Right lobe of liver (tissue), 6 donors: ENCODE results near the gene ARSI. TPM values are rescaled to one million over a fixed set of nuclear protein-coding genes. Genes with fewer than 3 reads are reported as not detected.

Source experiments
- ATAC-seq, 4 donors: fragments of 200-7000 bp; cut with Tn5 transposase; one replicate each; pipeline ENCODE4 v1.9.1; 2020; ENCODE audit warnings: mild to moderate bottlenecking in 4 of 4, moderate library complexity in 4 of 4
- DNase-seq, 3 donors: peaks; one replicate each; pipeline ENCODE4 v3.0.0-alpha.2; 2020
- H3K27ac ChIP-seq, 3 donors: fragments of 200-600 bp; one replicate each; pipeline ENCODE4 v1.8.0; 2022
- H3K27me3 ChIP-seq, 2 donors: fragments of 200-600 bp; one replicate each; pipeline ENCODE4 v1.8.0; 2022
- H3K36me3 ChIP-seq, 4 donors: fragments of 200-600 bp; sonication (generic) in 1 of 4; one replicate each; pipeline versions ENCODE4 v1.5.1 to v1.8.0; 2017 to 2022; ENCODE audit warnings: control low read depth in 1 of 4
- H3K4me1 ChIP-seq, 4 donors: fragments of 200-600 bp; sonication (generic) in 1 of 4; one replicate each; pipeline versions ENCODE4 v1.5.1 to v1.8.0; 2017 to 2022; ENCODE audit warnings: control low read depth in 1 of 4
- H3K4me3 ChIP-seq, 3 donors: fragments of 200-600 bp; one replicate each; pipeline ENCODE4 v1.8.0; 2022
- H3K9me3 ChIP-seq, 4 donors: fragments of 200-600 bp; sonication (generic) in 1 of 4; one replicate each; pipeline versions ENCODE4 v1.5.1 to v1.8.0; 2017 to 2022; ENCODE audit warnings: control low read depth in 1 of 4
- POLR2A ChIP-seq: fragments of 450-650 bp; IDR thresholded peaks from one replicate; pipeline ENCODE4 v1.6.1; 2017; ENCODE audit warnings: antibody characterized with exemption, mild to moderate bottlenecking
- WGBS: methylation state at CpG from one replicate; pipeline ENCODE4 v1.1.6; 2018; ENCODE audit warnings: low coverage, low lambda C conversion rate; ENCODE audit not compliant: insufficient coverage; ENCODE audit errors: missing lambda C conversion rate; 5-methylcytosine and 5-hydroxymethylcytosine counted together
- intact Hi-C, 2 donors: fragments of 100-400 bp; cut with DNase I; formaldehyde crosslinking; loops; one replicate each; pipeline versions ENCODE4 v1.11.2 to v1.14.1; 2022
- total RNA-seq, 6 experiments: library from RNA; depleted of rRNA in 2 of 6; stranded (reverse); fragments of >200 nt in 2 of 6; fragmentation: NEBNext Ultra II Directional in 3 of 6; extraction: Animal tissue kit (Norgen Biotek cat#: 25700) in 3 of 6; gene quantifications; one replicate each; pipeline versions ENCODE4 v1.1.0 to v1.2.4, GENCODE V29; 2016 to 2023
- TF ChIP-seq, protein P1 (sequence below), 4 donors: fragments of 200-600 bp in 3 of 4; fragments of 450-650 bp in 1 of 4; IDR thresholded peaks; one replicate each; pipeline versions ENCODE4 v1.5.1 to v1.8.0; 2016 to 2022; ENCODE audit warnings: antibody characterized with exemption in 4 of 4, mild to moderate bottlenecking in 2 of 4
- donor health status: DM: no; HTN: yes; CAD: no.
- donor health status: DM: no; HTN: no; CAD: no.
- donor health status: DM: no; HTN: no; CAD: no.
- donor health status: DM: no; HTN: yes; CAD: no.
- donor health status: DM: no; HTN: yes; CAD: no.

The ARSI gene
- total RNA-seq, 6 experiments from 2014 or later: 0.06 to 0.51 (median 0.20) TPM; not detected in 1

DNA sequence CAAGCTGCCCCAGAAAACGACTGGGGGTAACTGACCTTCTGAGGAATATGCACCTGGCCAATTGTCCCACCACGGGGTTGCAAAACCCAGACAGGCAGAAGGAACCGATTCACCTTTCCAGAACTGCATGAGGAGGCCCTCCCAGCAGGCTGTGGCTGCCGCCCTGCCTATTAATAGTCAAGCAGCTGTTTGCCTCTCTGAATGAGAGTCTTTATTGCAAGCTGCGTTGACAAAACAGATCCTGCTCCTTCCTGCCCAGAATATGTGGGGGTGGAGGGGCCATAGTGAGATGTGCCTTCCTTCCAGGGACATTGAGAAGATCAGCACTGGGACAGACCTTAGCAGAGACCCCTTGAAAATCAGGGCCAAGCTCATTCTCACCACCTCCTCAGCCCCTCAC is 36.5 kb upstream of the ARSI start:
- no peak for ATAC-seq
- no CpG with 5 or more reads among the region's 5 CpGs for WGBS
- TF ChIP-seq, protein P1, sequence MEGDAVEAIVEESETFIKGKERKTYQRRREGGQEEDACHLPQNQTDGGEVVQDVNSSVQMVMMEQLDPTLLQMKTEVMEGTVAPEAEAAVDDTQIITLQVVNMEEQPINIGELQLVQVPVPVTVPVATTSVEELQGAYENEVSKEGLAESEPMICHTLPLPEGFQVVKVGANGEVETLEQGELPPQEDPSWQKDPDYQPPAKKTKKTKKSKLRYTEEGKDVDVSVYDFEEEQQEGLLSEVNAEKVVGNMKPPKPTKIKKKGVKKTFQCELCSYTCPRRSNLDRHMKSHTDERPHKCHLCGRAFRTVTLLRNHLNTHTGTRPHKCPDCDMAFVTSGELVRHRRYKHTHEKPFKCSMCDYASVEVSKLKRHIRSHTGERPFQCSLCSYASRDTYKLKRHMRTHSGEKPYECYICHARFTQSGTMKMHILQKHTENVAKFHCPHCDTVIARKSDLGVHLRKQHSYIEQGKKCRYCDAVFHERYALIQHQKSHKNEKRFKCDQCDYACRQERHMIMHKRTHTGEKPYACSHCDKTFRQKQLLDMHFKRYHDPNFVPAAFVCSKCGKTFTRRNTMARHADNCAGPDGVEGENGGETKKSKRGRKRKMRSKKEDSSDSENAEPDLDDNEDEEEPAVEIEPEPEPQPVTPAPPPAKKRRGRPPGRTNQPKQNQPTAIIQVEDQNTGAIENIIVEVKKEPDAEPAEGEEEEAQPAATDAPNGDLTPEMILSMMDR (IDR thresholded peaks at IDR 0.05): no peak
- TF ChIP-seq POLR2A: no peak

DNA sequence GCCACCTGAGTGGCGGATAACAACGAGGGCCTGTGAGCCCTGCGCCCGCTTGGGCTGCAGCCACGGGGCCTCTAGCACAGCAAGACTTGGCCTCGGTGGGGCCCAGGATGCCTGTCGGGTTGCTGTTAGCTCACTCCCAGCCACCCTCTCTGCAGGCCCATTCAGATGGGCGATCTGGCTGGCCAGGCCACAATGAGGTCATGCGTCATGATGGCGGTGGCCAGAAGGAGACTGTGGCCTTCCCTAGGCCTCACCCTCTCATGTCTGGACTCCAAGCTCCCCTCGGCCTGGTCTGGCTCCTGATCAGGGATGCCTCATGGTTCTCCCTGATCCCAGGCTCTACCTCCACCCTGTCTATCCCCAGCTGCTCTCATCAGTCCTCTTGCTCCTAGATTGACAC is 35.8 kb upstream of the ARSI start:
- DNase-seq: no peak
- Histone ChIP-seq H3K27ac (no peak overlapping the region), H3K4me3 (no peak overlapping the region), H3K9me3 (no peaks in the 10 kb centered on the region), H3K36me3 (no peaks in the 10 kb centered on the region), H3K27me3 (no peaks in the 10 kb centered on the region), H3K4me1 (no peaks in the 10 kb centered on the region)
- no peak for TF ChIP-seq POLR2A
- 80% methylated on average over 1 of the region's 11 CpGs for WGBS
- intact Hi-C loops: no loop called here
- ATAC-seq: peak in 1 of 4 donors; percentile 21

More for the DNA sequence above, 36.5 kb upstream of the ARSI start:
- no peak overlapping the region for H3K4me3 ChIP-seq
- no peaks in the 10 kb centered on the region for H3K9me3 ChIP-seq
- no peak overlapping the region for H3K27ac ChIP-seq
- no peaks in the 10 kb centered on the region for H3K4me1 ChIP-seq
- DNase-seq: no peak
- intact Hi-C loops: no loop called here
- no peaks in the 10 kb centered on the region for H3K36me3 ChIP-seq
- H3K27me3 ChIP-seq: no peaks in the 10 kb centered on the region

DNA sequence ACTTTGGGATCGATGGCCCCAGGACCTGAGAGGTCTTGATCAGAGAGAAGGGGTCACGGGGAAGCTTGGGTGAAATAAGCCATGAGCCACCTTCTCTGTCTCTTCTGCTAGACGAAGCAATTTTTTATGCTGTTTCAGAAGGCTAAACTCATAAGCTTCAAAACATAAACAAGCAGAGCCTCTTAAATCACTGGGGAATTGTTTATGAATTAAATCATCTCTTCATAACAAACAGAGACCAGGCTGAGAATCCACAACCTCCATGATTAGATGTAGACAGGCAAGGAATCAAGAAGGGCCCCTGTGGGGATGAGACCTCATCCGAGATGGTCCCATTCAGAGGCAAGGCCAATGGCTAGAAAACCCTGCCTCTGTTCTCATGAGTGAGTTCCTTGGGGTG is 33.1 kb upstream of the ARSI start:
- H3K4me3 ChIP-seq: no peak overlapping the region
- ATAC-seq (no peak), DNase-seq (no peak)
- H3K36me3 ChIP-seq: no peaks in the 10 kb centered on the region
- WGBS: 72% methylated on average over 3 of the region's 4 CpGs
- no peaks in the 10 kb centered on the region for H3K27me3 ChIP-seq
- TF ChIP-seq, protein P1 (IDR thresholded peaks at IDR 0.05): no peak
- TF ChIP-seq POLR2A: no peak
- H3K27ac ChIP-seq: no peak overlapping the region
- no peaks in the 10 kb centered on the region for H3K9me3 ChIP-seq
- no peaks in the 10 kb centered on the region for H3K4me1 ChIP-seq
- intact Hi-C loops: no loop called here

DNA sequence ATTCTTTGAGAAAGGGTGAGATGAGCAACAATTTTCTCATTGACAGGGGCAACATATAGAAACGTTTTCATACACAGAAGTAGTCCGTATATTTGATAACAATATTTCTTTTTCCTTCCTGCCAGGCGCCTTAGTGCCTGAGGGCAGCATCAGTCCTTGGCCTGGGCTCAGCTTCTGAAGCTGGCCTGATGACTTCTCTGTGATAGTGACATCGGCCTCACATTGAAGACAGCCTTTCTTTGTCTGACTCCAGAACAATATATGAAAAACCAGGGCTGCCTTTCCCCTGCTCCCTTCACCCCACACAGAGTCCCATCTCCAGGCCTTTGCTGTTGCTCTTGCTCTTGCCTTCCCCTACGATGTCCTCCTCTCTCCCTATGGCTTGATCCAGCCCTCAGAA is 30.7 kb upstream of the ARSI start:
- H3K9me3 ChIP-seq: no peaks in the 10 kb centered on the region
- H3K4me3 ChIP-seq: no peak overlapping the region
- no peak overlapping the region for H3K27ac ChIP-seq
- H3K4me1 ChIP-seq: no peaks in the 10 kb centered on the region
- 64% methylated on average over 5 of the region's 5 CpGs for WGBS
- ATAC-seq (no peak), DNase-seq (no peak)
- H3K36me3 ChIP-seq: no peaks in the 10 kb centered on the region
- intact Hi-C loops: no loop called here
- no peak for TF ChIP-seq POLR2A
- TF ChIP-seq, protein P1 (IDR thresholded peaks at IDR 0.05): no peak
- no peaks in the 10 kb centered on the region for H3K27me3 ChIP-seq

DNA sequence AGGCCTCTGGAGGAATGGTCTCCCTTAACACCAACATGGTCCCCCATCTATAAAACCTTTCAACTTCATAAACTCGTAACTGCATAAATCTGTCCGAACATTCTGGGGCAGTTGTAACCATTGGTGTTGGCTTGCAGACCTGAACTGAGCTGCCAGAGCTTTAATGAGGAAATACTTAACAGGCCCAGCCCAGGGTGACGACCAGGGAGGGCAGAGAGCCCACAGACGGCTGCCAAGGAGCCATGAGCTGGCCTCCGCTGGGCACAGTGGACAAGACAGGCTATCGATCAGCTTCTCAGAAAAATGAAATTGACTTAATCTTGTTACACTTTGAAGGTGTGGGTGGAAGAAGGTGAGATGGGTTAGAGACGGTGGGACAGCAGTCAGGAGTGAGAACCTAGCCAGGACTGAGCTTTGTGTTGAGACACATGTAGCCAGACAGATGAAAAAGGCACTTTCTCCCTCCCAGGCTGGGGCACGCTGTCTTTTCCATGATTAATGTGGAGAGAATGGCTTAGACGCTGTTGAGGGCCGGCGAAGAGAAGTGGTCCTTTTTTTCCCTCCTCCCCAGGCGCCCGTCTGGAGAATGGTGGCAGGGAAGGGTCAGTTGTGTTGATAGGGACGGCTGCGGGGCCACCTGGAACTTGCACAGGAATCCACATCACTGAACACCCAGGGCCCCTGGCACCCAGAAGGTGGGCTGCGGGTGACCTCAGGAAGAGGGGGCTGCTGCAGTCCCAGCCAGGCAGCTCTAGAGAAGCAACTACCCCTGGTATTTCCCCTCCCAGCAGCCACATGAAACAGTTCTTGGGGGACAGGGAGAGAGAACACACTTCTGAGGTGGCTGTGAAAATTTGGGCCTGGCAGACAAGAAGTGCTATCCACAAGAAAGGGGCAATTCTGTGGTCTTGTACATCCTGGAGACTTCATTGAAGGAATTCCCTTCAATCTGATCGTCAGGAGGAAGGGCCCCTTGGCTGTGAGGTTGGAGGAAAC is 27.5 kb upstream of the ARSI start:
- WGBS: 90% methylated on average over 11 of the region's 17 CpGs
- no peaks in the 10 kb centered on the region for H3K27me3 ChIP-seq
- H3K36me3 ChIP-seq: no peaks in the 10 kb centered on the region
- intact Hi-C loops: no loop called here
- no peak for ATAC-seq
- no peak for TF ChIP-seq POLR2A
- TF ChIP-seq, protein P1 (IDR thresholded peaks at IDR 0.05): no peak
- DNase-seq: no peak
- no peak overlapping the region for H3K4me3 ChIP-seq
- H3K4me1 ChIP-seq: no peaks in the 10 kb centered on the region
- H3K9me3 ChIP-seq: no peaks in the 10 kb centered on the region
- no peak overlapping the region for H3K27ac ChIP-seq
